ENCODE data around the gene AMFR.

- no peak for TF ChIP-seq CTCF (IDR thresholded peaks at IDR 0.05)
- TF ChIP-seq POLR2A (IDR thresholded peaks at IDR 0.05) = no peak
These were observed 24.9 kb downstream of the AMFR start for GRCh38 chr16:56400458-56400857.
